Activated B cell treated with CpG ODN at 0.5 μM for 24 hours (primary cell): ENCODE results near the gene CDC14A. TPM values are rescaled to one million over a fixed set of nuclear protein-coding genes. Genes with fewer than 3 reads are reported as not detected.

Experiments
- ATAC-seq: fragments of 200-7000 bp; cut with Tn5 transposase; one replicate; pipeline ENCODE4 v1.10.0; 2021; ENCODE audit warnings: low read depth, mild to moderate bottlenecking, moderate library complexity
- CTCF ChIA-PET: fragments of 350-600 bp; sonication (Branson Sonifier 250); formaldehyde crosslinking; loops from one replicate; lab custom pipeline; 2021; ENCODE audit warnings: antibody characterized with exemption; lab: Charles Lee
- POLR2A ChIA-PET: fragments of 350-600 bp; sonication (Branson Sonifier 250); formaldehyde crosslinking; loops from one replicate; lab custom pipeline; 2021; ENCODE audit warnings: antibody characterized with exemption; lab: Charles Lee
- DNase-seq: peaks from one replicate; pipeline ENCODE4 v3.0.0; 2022
- H3K27ac Mint-ChIP-seq: one replicate; pipeline ENCODE4 v1.8.0; 2020; ENCODE audit warnings: mixed read lengths
- H3K27me3 Mint-ChIP-seq: one replicate; pipeline ENCODE4 v1.8.0; 2021; ENCODE audit warnings: mixed read lengths
- H3K36me3 Mint-ChIP-seq: one replicate; pipeline ENCODE4 v1.8.0; 2021; ENCODE audit warnings: low read depth, mixed read lengths
- H3K4me1 Mint-ChIP-seq: one replicate; pipeline ENCODE4 v1.8.0; 2021; ENCODE audit warnings: mixed read lengths
- H3K4me3 Mint-ChIP-seq: one replicate; pipeline ENCODE4 v1.8.0; 2020; ENCODE audit warnings: mild to moderate bottlenecking, mixed read lengths
- H3K9me3 Mint-ChIP-seq: one replicate; pipeline ENCODE4 v1.8.0; 2020; ENCODE audit warnings: mixed read lengths
- CTCF ChIP-seq: fragments of 200-600 bp; IDR thresholded peaks from one replicate; pipeline ENCODE4 v1.8.0; 2022; ENCODE audit warnings: antibody characterized with exemption, mild to moderate bottlenecking
- intact Hi-C: fragments of 100-400 bp; cut with micrococcal nuclease; formaldehyde crosslinking; loops from one replicate; pipeline ENCODE4 v1.15.1; 2024
- total RNA-seq: library from RNA; stranded (reverse); gene quantifications from 2 replicates; pipeline ENCODE4 v1.2.3, GENCODE V29; 2022

CDC14A gene
- total RNA-seq, 1 donor from 2014 or later: 16.8 TPM

- TF ChIP-seq CTCF: no peak
- no peak overlapping the region for H3K27ac Mint-ChIP-seq
- H3K9me3 Mint-ChIP-seq: no peaks in the 10 kb centered on the region
- no peaks in the 10 kb centered on the region for H3K4me1 Mint-ChIP-seq
- H3K4me3 Mint-ChIP-seq: no peak overlapping the region
- ATAC-seq (no peak), DNase-seq (no peak)
- H3K36me3 Mint-ChIP-seq: peaks cover 19% of the 10 kb centered on the region
- no peaks in the 10 kb centered on the region for H3K27me3 Mint-ChIP-seq
- intact Hi-C loops: no loop called here
- CTCF ChIA-PET: no interaction called here
- POLR2A ChIA-PET: no interaction called here
Measured at GRCh38 chr1:100512803-100513352, 160.6 kb downstream of the CDC14A start.

GRCh38 chr1:100516857-100517256 lies 164.6 kb downstream of the CDC14A start:
- intact Hi-C loops: no loop called here
- ATAC-seq (no peak), DNase-seq (no peak)
- POLR2A ChIA-PET: no interaction called here
- H3K9me3 Mint-ChIP-seq: no peaks in the 10 kb centered on the region
- no peak for TF ChIP-seq CTCF
- CTCF ChIA-PET: no interaction called here
- H3K27me3 Mint-ChIP-seq: no peaks in the 10 kb centered on the region
- peaks cover 30% of the 10 kb centered on the region for H3K36me3 Mint-ChIP-seq
- no peak overlapping the region for H3K4me3 Mint-ChIP-seq
- H3K27ac Mint-ChIP-seq: no peak overlapping the region
- H3K4me1 Mint-ChIP-seq: no peaks in the 10 kb centered on the region

- Mint-ChIP-seq H3K4me3 (no peak overlapping the region), H3K9me3 (no peaks in the 10 kb centered on the region), H3K36me3 (peaks cover 30% of the 10 kb centered on the region), H3K4me1 (peaks cover 4% of the 10 kb centered on the region), H3K27me3 (no peaks in the 10 kb centered on the region), H3K27ac (no peak overlapping the region)
- no peak for DNase-seq
- no peak for TF ChIP-seq CTCF
- intact Hi-C loops: no loop called here
- CTCF ChIA-PET: no interaction called here
- no peak for ATAC-seq
- POLR2A ChIA-PET: no interaction called here
Measured at GRCh38 chr1:100517515-100517914, 165.2 kb downstream of the CDC14A start.

- no peak for DNase-seq
- Mint-ChIP-seq H3K27ac (no peak overlapping the region), H3K4me1 (peaks cover 9% of the 10 kb centered on the region), H3K36me3 (peaks cover 30% of the 10 kb centered on the region), H3K4me3 (no peak overlapping the region), H3K27me3 (no peaks in the 10 kb centered on the region), H3K9me3 (no peaks in the 10 kb centered on the region)
- ChIA-PET CTCF (no interaction called here), POLR2A (no interaction called here)
- ATAC-seq: no peak
- intact Hi-C loops: no loop called here
- no peak for TF ChIP-seq CTCF
Measured at GRCh38 chr1:100518023-100518422, 165.7 kb downstream of the CDC14A start.

GRCh38 chr1:100523038-100523652 lies 170.8 kb downstream of the CDC14A start:
- Mint-ChIP-seq H3K4me3 (no peak overlapping the region), H3K4me1 (peaks cover 14% of the 10 kb centered on the region), H3K9me3 (no peaks in the 10 kb centered on the region), H3K27ac (no peak overlapping the region), H3K36me3 (peaks cover 9% of the 10 kb centered on the region), H3K27me3 (no peaks in the 10 kb centered on the region)
- DNase-seq (no peak), ATAC-seq (peak; percentile 28)
- intact Hi-C loops: no loop called here
- no peak for TF ChIP-seq CTCF
- ChIA-PET CTCF (no interaction called here), POLR2A (no interaction called here)
